Colon (tissue), 2 donors: ENCODE data around the gene SRXN1.

ENCODE experiments used
- FAIRE-seq: peaks from 2 replicates; lab custom pipeline; 2012; peaks lifted over from hg19 to GRCh38; lab: Jason Lieb, UNC
- donor health status: control.
- donor health status: control.

SRXN1 gene

DNA sequence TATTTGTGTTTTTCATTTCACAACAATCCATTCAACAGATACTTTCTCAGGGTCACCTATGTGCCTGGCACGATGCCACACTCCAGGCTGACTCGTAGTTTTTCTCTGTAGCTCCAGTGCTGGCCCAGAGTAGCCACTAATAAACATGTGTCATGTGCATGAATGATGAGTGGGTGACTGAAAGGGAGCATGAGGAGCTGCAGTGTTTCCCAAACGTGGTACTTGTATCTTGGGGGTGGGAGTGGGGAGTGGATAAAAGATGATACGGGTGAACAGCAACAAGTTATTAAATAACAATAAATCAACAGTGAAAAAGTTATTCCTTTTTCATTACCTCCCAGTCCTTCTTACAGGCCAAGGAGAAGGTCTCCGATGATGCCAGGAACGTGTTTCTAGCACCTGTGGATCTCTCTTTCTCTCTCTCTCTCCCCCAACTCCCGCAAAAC is 17.1 kb downstream of the SRXN1 start:
- FAIRE-seq: no peak

- no peak for FAIRE-seq
Measured at GRCh38 chr20:635028-635892, 17.7 kb downstream of the SRXN1 start.

DNA sequence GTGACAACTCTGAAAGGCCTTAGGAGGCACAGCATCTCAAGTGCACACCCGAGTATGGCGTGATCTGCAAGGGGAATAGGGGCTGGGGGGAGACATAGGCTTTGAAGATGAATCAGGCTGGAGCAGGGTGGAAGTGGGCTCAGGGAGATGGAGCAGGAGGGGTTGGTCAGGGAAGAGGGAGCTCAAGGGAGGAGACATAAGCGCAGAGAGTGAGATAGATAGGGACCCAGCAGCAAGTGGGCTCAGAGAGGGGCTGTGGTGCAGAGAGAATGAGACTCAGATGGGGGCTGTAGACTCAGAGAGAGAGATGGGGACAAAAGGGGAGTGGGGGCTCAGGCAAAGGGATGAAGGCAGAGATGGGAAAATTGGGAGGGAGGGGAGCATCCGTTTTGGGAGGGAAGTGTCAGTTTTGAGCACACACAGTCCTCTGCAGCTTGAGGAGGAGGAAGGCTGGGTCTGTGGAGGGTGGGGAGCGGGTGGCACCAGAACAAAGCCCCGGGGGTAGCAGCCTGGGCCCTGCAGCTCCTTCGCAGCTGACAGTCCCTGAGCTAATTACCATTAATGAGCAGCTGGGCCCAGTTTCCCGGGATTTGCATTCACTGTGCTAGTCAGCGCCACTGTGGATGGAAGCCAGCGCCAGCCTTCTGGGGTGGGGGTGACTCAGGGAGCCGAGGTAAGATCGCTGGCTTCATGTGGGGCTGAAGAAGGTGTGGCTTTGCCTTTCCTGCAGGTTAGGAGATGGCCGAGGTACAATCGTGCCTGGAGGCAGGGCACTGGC is 18.7 kb downstream of the SRXN1 start:
- no peak for FAIRE-seq

DNA sequence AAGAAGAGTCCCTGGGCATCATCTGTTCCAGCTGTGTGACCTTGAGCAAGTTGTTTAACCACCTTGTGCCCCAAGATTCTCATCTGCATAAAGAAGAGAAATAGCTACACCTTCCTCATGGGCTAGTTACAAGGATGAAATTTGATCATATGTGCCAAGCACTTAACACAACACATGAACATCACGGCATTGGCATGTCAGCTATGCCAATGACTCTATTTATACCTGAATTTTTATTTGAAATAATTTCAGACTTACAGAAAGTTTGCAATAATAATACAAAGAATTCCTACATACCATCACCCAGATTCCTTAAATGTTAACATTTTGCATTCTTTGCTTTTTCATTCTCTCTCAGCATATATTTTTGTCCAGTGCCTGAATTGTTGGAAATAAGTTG is 21.9 kb downstream of the SRXN1 start:
- no peak for FAIRE-seq

- no peak for FAIRE-seq
Measured at GRCh38 chr20:626579-626978, 26.4 kb downstream of the SRXN1 start.

DNA sequence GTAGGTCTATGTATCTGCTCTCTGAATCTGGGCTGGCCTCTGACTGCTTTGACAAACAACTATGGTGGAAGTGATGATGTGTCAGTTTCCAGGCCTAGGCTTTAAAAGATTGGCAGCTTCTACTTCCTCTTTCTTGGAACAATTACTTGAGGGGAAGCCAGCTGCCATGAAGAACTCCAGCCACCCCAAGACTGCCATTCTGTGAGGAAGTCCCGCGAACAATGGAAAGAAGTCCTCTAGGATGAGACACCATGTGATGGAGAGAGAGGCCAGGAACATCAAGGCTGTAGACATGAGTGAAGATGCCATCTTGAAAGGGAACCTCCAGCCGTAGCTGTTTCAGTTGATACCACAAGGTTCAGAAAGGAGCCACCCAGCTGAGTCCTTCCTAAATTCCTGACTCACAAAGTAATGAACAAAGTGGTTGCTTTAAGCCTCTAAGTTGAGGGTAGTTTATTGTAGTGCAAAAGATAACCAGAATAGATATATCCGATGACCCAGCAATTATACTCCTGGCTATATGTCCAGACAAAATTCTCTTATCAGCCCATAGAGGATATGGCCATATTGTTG is 27.6 kb downstream of the SRXN1 start:
- FAIRE-seq: no peak

- no peak for FAIRE-seq
Measured at GRCh38 chr20:623704-624103, 29.3 kb downstream of the SRXN1 start.

DNA sequence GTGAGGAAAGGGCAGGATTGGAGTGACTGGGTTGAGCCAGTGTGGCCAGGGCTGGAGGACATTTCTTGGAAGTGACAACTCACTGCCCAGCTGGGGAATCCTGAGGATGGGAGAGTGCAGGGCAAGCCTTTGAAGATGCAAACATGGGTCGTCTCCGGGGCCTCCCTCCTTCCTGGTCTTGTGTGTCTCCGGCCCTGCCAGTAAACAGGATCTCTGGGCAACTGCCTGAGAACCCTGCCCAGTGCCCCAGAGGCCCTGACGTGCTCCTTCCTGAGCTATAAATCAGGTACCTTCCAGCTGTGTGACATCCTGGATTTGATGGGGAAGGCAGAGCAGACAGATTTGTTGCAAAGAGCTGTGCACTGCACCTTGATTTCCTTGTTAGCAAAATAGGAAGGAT is 30.0 kb downstream of the SRXN1 start:
- no peak for FAIRE-seq

DNA sequence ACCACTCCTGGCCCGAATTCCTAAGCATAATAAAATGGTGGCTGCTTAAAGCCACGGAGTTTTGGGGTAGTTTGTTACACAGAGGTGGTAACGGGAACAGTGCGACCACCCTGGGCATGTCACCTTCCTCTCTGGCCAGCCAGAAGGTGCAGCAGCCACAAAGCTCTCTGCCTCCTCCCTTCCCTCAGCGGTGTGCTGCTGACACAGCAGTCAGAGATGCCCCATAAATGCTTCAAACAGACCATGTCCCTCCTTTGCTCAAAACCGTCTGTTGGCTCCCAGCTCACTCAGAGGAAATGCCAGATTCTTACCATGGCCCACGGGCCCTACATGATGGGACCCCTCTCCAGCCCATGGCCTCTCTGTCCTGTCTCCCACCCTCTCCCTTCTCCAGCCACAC is 30.8 kb downstream of the SRXN1 start:
- no peak for FAIRE-seq

- FAIRE-seq: no peak
Measured at GRCh38 chr20:621125-621756, 31.8 kb downstream of the SRXN1 start.

DNA sequence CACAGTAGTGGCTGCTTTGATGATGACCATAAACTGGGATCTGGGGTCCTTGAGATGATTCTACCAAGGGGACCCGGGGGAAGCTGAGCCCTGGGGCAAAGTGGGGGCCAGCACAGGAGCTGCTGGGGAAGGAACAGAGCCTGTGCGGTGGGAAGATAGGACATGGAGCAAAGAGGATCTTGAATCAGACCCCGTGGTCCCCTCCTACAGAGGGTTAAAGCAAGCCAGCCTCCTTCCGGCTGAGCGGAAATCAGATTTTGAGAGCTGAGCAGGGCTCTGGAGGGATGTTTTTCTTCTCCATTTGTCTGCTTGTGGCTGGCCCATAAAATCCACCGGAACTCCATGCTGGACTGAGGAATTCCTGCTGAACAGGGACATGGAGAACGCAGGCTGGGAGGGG is 32.8 kb downstream of the SRXN1 start:
- no peak for FAIRE-seq

DNA sequence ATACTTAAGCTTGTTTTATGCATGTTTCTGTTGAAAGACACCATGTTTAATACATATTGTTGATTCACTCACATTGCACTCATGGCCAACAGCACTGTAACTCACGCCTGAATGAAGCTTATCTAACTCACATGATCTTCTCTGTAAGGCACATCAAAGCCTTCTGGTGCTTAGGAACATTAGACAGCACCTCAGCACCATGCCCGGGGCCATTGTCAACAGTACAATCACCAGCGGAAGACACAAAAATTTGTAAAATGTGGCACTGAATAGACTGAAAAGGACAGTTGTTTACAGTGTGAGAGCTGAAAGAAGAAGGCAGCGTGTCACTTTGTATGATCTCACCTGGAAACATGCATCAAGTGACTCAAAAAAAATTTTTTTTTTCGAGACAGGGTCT is 34.0 kb downstream of the SRXN1 start:
- FAIRE-seq: no peak

DNA sequence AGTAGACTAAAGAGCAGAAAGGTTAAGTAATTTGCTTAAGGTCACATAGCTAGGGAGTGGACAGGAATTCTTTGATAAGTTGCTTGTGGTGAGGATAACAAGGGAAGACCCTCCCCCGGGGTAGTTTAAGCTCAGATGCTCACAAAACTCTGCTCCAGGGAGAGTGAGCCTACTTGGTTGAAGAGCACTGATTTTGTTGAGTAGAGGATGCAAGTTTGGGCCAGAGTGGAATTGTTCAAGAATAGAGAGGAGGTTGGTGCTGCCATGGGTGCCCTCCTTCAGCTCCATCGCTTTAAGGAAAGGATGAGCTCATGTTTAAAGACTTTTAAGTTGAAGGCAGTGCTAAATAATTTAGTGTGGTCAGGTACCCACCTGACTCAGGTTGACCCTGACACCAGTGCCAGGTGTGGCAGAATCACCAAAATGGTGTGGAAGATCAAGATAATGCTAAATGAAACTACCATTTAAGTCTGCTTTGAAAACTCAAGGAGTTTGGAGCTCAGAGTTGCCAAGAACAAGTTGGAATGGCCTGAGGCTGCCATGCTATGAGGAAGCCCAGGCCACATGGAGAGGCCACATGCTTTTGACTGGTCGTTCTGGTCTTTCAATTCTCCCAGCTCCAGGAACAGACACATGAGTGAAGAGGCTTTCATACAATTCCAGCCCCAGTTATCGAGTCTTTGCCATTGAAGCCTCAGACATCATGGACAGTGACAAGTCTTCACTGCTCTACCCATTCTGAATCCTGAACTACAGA is 34.9 kb downstream of the SRXN1 start:
- FAIRE-seq: no peak

- no peak for FAIRE-seq
Measured at GRCh38 chr20:615514-615913, 37.5 kb downstream of the SRXN1 start.

- FAIRE-seq: no peak
Measured at GRCh38 chr20:611843-612185, 41.2 kb downstream of the SRXN1 start.

DNA sequence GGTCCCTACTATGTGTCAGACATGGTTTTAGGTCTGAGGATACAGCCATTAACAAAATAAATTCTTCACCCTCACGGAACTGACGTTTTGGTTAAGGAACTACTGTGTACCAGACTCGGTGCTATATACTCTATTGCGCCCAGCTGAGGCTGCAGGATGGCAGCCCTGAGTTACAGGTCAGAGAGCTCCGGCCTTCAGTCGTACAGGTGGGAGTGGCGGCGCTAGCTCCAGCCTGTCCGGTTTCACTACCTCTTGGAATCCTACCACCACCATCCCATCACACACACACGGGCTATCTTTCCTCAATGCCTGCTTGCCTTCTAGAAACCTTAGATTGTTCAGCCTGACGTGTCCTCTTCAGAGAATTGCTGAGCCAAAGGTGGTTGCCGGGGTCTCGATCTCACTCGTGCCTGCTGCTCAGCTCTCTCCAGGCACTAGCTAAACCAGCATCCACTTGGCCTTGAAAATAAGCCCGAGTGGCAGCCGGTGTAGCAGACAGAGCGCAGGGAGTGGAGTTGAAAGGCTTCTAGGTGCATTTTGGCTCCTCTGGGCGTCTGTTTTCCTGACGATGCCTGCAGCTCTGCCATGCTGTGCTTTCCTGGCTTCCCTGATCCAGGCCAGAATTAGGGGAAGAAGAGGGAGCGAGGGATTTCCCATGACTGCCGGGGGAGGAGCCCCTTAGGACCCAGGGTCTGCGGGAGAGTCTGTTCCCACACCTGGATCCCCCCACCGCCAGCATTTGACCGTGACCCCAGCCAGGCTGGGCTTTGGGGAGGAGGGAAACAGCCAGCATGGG is 41.8 kb downstream of the SRXN1 start:
- no peak for FAIRE-seq

GRCh38 chr20:610130-611046 is 42.6 kb downstream of the SRXN1 start, which contains the start of gene TCF15:
Gene TCF15, minus strand, starts transcription at chr20:610309. Its CDS starts 72 bp downstream, at chr20:610237.
- FAIRE-seq: no peak

- FAIRE-seq: no peak
Measured at GRCh38 chr20:609371-609964, 43.5 kb downstream of the SRXN1 start.

DNA sequence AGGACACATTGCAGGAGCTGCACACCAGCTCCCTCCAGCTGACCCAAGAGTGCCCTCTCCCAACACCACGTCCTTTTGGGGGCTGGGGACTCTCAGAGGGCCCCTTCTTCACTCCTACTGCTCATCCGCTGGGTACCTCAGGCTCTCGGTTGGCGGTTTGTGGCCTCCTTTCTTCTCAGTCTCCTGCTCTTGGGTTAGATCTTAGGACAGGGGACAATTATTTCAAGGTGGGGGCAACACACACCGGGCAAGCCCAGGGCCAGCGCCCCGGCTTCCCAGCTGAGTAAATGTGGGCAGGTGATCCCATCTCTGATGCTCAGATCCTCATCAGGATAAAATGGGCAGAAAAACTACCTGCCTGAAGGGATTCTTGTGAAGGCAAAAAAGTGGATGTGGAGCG is 44.0 kb downstream of the SRXN1 start:
- FAIRE-seq: no peak

- FAIRE-seq: no peak
Measured at GRCh38 chr20:607476-607875, 45.5 kb downstream of the SRXN1 start.
